Measurements from ENCODE around the gene ARID1B.

GRCh38 chr6:157064502-157064901 is 287.3 kb downstream of the ARID1B start:
- TF ChIP-seq EZH2 (IDR thresholded peaks at IDR 0.05; ENCODE audit: borderline replicate concordance, insufficient read depth, low read depth, low read length, poor library complexity, severe bottlenecking) = no peak
- TF ChIP-seq CTCF (IDR thresholded peaks at IDR 0.05) = no peak
